ENCODE results near the gene HDAC8.

- TF ChIP-seq POLR2A (IDR thresholded peaks at IDR 0.05; ENCODE audit: low read length), result peak; percentile 34
- TF ChIP-seq GATA1 (IDR thresholded peaks at IDR 0.05; ENCODE audit: low read depth, low read length), result no peak
These were observed at the start of gene HDAC8 for GRCh38 chrX:72572248-72573157.
